ENCODE results near the gene DCDC1. TPM values are rescaled to one million over a fixed set of nuclear protein-coding genes. Genes with fewer than 3 reads are reported as not detected.

DCDC1 gene
- total RNA-seq, 1 experiment from 2014 or later, result not detected

DNA sequence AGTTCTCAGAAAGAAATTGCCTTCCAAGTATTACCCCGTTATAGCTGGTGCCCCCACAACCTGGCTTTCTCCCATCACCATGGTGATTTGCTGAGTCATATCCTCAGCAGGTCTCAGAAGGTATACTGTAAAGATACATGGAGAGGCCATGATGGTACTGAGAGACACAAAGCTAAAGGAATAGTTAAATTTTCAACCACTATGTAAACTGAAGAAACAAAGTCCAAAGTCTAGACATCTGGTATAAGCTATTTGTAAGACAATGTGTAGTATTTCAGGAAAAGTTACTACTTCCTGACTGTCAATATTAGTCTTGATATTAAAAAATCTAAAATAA lies 377.1 kb downstream of the DCDC1 start:
- intact Hi-C loops (cut with micrococcal nuclease; ENCODE audit: unreplicated experiment), result no loop called here
- BruUV-seq (replicated peaks), result no TSS peak
- H3K27ac ChIP-seq (ENCODE audit: low read length), result no peak overlapping the region
- in situ Hi-C loops (cut with HindIII; ENCODE audit: low pct_unique_long_range_greater_than_20kb, low sequenced_read_pairs), result no loop called here
- ATAC-seq (no peak), DNase-seq (ENCODE audit: low read depth, low spot score) (no peak)
- ChIA-PET CTCF (no interaction called here), POLR2A (no interaction called here)
- H3K4me3 ChIP-seq (ENCODE audit: low read depth in 2 of 2, low read length in 2 of 2), result no peak overlapping the region
- no peaks in the 10 kb centered on the region for H3K27me3 ChIP-seq (ENCODE audit: control insufficient read depth, insufficient read depth, low read length)
- H3K9me3 ChIP-seq (ENCODE audit: control insufficient read depth, insufficient read depth, low read depth, low read length), result no peaks in the 10 kb centered on the region
- no peaks in the 10 kb centered on the region for H3K4me1 ChIP-seq (ENCODE audit: control insufficient read depth, insufficient read depth, low read length)
- no peaks in the 10 kb centered on the region for H3K36me3 ChIP-seq (ENCODE audit: control insufficient read depth, insufficient read depth, low read length)
- TF ChIP-seq, protein P1, sequence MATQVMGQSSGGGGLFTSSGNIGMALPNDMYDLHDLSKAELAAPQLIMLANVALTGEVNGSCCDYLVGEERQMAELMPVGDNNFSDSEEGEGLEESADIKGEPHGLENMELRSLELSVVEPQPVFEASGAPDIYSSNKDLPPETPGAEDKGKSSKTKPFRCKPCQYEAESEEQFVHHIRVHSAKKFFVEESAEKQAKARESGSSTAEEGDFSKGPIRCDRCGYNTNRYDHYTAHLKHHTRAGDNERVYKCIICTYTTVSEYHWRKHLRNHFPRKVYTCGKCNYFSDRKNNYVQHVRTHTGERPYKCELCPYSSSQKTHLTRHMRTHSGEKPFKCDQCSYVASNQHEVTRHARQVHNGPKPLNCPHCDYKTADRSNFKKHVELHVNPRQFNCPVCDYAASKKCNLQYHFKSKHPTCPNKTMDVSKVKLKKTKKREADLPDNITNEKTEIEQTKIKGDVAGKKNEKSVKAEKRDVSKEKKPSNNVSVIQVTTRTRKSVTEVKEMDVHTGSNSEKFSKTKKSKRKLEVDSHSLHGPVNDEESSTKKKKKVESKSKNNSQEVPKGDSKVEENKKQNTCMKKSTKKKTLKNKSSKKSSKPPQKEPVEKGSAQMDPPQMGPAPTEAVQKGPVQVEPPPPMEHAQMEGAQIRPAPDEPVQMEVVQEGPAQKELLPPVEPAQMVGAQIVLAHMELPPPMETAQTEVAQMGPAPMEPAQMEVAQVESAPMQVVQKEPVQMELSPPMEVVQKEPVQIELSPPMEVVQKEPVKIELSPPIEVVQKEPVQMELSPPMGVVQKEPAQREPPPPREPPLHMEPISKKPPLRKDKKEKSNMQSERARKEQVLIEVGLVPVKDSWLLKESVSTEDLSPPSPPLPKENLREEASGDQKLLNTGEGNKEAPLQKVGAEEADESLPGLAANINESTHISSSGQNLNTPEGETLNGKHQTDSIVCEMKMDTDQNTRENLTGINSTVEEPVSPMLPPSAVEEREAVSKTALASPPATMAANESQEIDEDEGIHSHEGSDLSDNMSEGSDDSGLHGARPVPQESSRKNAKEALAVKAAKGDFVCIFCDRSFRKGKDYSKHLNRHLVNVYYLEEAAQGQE (IDR thresholded peaks at IDR 0.05; ENCODE audit: insufficient read depth in 1 of 2, low read depth in 2 of 2, low read length in 1 of 2), result no peak
- TF ChIP-seq POLR2AphosphoS5 (IDR thresholded peaks at IDR 0.05; ENCODE audit: low read depth, low read length) (no peak), TCF7L2 (IDR thresholded peaks at IDR 0.05; ENCODE audit: low read depth, low read length) (no peak), SIN3A (IDR thresholded peaks at IDR 0.05; ENCODE audit: borderline replicate concordance, insufficient read depth, low read depth, low read length) (no peak)
- TF ChIP-seq, protein P2, sequence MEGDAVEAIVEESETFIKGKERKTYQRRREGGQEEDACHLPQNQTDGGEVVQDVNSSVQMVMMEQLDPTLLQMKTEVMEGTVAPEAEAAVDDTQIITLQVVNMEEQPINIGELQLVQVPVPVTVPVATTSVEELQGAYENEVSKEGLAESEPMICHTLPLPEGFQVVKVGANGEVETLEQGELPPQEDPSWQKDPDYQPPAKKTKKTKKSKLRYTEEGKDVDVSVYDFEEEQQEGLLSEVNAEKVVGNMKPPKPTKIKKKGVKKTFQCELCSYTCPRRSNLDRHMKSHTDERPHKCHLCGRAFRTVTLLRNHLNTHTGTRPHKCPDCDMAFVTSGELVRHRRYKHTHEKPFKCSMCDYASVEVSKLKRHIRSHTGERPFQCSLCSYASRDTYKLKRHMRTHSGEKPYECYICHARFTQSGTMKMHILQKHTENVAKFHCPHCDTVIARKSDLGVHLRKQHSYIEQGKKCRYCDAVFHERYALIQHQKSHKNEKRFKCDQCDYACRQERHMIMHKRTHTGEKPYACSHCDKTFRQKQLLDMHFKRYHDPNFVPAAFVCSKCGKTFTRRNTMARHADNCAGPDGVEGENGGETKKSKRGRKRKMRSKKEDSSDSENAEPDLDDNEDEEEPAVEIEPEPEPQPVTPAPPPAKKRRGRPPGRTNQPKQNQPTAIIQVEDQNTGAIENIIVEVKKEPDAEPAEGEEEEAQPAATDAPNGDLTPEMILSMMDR (IDR thresholded peaks at IDR 0.05), result no peak

DNA sequence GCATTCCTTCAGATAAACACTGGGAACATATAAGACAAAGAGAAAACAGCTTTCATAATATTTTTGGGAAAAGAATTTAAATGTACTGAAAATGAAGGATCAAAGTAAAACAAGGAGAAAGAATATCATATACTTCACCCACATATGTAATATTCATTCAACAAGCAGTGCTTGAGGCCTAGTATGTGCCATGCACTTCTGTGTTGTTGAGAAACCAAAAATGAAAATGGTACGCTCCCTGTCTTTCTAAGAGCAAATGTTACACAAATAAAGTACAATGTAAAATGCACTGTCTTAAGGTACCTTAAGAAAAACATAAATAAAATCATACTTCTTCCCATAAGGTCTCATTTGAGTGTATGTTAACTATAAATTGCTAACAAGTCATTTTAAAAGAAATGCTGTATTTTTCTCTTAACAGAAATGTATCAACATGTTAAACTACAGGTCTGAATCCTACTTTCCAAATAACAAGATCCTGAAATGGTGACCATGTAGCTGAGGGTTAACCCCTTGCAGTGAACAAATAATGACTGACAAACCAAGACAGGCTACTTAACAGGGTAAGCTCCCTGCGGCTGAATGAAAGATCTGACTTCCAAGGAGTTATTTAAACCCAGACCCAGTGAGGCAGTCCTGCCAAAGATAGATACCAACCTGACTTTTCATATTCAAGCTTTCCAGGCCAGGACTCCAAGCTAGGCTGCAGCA lies 377.6 kb downstream of the DCDC1 start:
- DNase-seq (ENCODE audit: low read depth, low spot score) (no peak), ATAC-seq (no peak)
- POLR2A ChIA-PET, result no interaction called here
- no peak overlapping the region for H3K4me3 ChIP-seq (ENCODE audit: low read depth in 2 of 2, low read length in 2 of 2)
- intact Hi-C loops (cut with micrococcal nuclease; ENCODE audit: unreplicated experiment), result no loop called here
- in situ Hi-C loops (cut with HindIII; ENCODE audit: low pct_unique_long_range_greater_than_20kb, low sequenced_read_pairs), result no loop called here
- no peak overlapping the region for H3K27ac ChIP-seq (ENCODE audit: low read length)
- no peaks in the 10 kb centered on the region for H3K36me3 ChIP-seq (ENCODE audit: control insufficient read depth, insufficient read depth, low read length)
- H3K4me1 ChIP-seq (ENCODE audit: control insufficient read depth, insufficient read depth, low read length), result no peaks in the 10 kb centered on the region
- H3K27me3 ChIP-seq (ENCODE audit: control insufficient read depth, insufficient read depth, low read length), result no peaks in the 10 kb centered on the region
- no TSS peak for BruUV-seq (replicated peaks)
- TF ChIP-seq SIN3A (IDR thresholded peaks at IDR 0.05; ENCODE audit: borderline replicate concordance, insufficient read depth, low read depth, low read length) (no peak), TCF7L2 (IDR thresholded peaks at IDR 0.05; ENCODE audit: low read depth, low read length) (no peak), POLR2AphosphoS5 (IDR thresholded peaks at IDR 0.05; ENCODE audit: low read depth, low read length) (no peak)
- TF ChIP-seq, protein P2 (IDR thresholded peaks at IDR 0.05), result no peak
- TF ChIP-seq, protein P1 (IDR thresholded peaks at IDR 0.05; ENCODE audit: insufficient read depth in 1 of 2, low read depth in 2 of 2, low read length in 1 of 2), result no peak
- CTCF ChIA-PET, result no interaction called here
- H3K9me3 ChIP-seq (ENCODE audit: control insufficient read depth, insufficient read depth, low read depth, low read length), result no peaks in the 10 kb centered on the region

Measured in Panc1 (cell line).